Stimulated activated CD8-positive, alpha-beta memory T cell treated with anti-CD3 and anti-CD28 coated beads, Interleukin-2, amount 100 ng/mL, for 48 hours (primary cell): ENCODE data around the gene KRTAP10-7.
"Not testable (repeated sequence)": the region's sequence is repeated elsewhere in the genome, so short reads cannot be mapped to it uniquely, and the experiment has no call there.

ENCODE experiments used
- DNase-seq, 2 donors: peaks; one replicate each; pipeline ENCODE4 v3.0.0-alpha.2; 2020; ENCODE audit warnings: low read depth in 2 of 2

KRTAP10-7 gene

GRCh38 chr21:44636209-44637017 lies 36.0 kb downstream of the KRTAP10-7 start:
- DNase-seq = no peak

- DNase-seq = no peak
These were observed 36.8 kb downstream of the KRTAP10-7 start, which contains the start of gene KRTAP10-10 for GRCh38 chr21:44637018-44637850. Gene KRTAP10-10 (plus strand): TSS chr21:44637356. CDS start chr21:44637418, 62 bp downstream.

GRCh38 chr21:44637851-44638348 lies 37.5 kb downstream of the KRTAP10-7 start:
- not testable (repeated sequence) for DNase-seq

- not testable (repeated sequence) for DNase-seq
These were observed 38.3 kb downstream of the KRTAP10-7 start for GRCh38 chr21:44638506-44639330.

- no peak for DNase-seq
These were observed 38.9 kb downstream of the KRTAP10-7 start for GRCh38 chr21:44639331-44639655.

GRCh38 chr21:44640761-44641160 lies 40.4 kb downstream of the KRTAP10-7 start:
- no peak for DNase-seq

- DNase-seq = no peak
These were observed 43.4 kb downstream of the KRTAP10-7 start for GRCh38 chr21:44643741-44644310.

- DNase-seq = no peak
These were observed 44.5 kb downstream of the KRTAP10-7 start for GRCh38 chr21:44644878-44645277.

- not testable (repeated sequence) for DNase-seq
These were observed 46.2 kb downstream of the KRTAP10-7 start, which contains the start of gene KRTAP10-11 for GRCh38 chr21:44646366-44647221. Gene KRTAP10-11 (plus strand): TSS chr21:44646414. CDS start chr21:44646459, 45 bp downstream.

- no peak for DNase-seq
These were observed 46.8 kb downstream of the KRTAP10-7 start for GRCh38 chr21:44647222-44647552.

GRCh38 chr21:44648557-44649311 lies 48.3 kb downstream of the KRTAP10-7 start:
- DNase-seq = no peak

- no peak for DNase-seq
These were observed 49.2 kb downstream of the KRTAP10-7 start for GRCh38 chr21:44649521-44650100.

GRCh38 chr21:44650265-44650972 lies 50.0 kb downstream of the KRTAP10-7 start:
- DNase-seq = no peak

GRCh38 chr21:44650973-44651675 lies 50.7 kb downstream of the KRTAP10-7 start:
- DNase-seq = no peak
